Fibroblast of lung (primary cell): ENCODE data around the gene OR2T1. TPM values are rescaled to one million over a fixed set of nuclear protein-coding genes. Genes with fewer than 3 reads are reported as not detected.
"Not testable (repeated sequence)": the region's sequence is repeated elsewhere in the genome, so short reads cannot be mapped to it uniquely, and the experiment has no call there.

Experiments
- DNase-seq, 2 donors: peaks; one replicate each; pipeline versions ENCODE4 v3.0.0 to v3.0.0-alpha.2; 2010; ENCODE audit warnings: low read depth in 2 of 2
- H2AFZ ChIP-seq: 2 replicates; pipeline ENCODE4 v1.5.1; 2012; ENCODE audit warnings: low read length, control low read depth, inconsistent platforms
- H3K27ac ChIP-seq: 2 replicates; pipeline ENCODE4 v1.5.1; 2011; ENCODE audit warnings: low read length, control low read depth; ENCODE audit not compliant: insufficient read depth
- H3K27me3 ChIP-seq: 2 replicates; pipeline ENCODE4 v1.5.1; 2011; ENCODE audit warnings: mild to moderate bottlenecking, low read length; ENCODE audit not compliant: control insufficient read depth, insufficient read depth
- H3K36me3 ChIP-seq: 2 replicates; pipeline ENCODE4 v1.5.1; 2011; ENCODE audit warnings: low read length; ENCODE audit not compliant: control insufficient read depth, insufficient read depth
- H3K4me1 ChIP-seq: 2 replicates; pipeline ENCODE4 v1.5.1; 2011; ENCODE audit warnings: low read length; ENCODE audit not compliant: control insufficient read depth, insufficient read depth; ENCODE audit errors: extremely low read depth
- H3K4me2 ChIP-seq: 2 replicates; pipeline ENCODE4 v1.5.1; 2011; ENCODE audit warnings: low read length, control low read depth; ENCODE audit not compliant: insufficient read depth; ENCODE audit errors: extremely low read depth
- H3K4me3 ChIP-seq, 4 experiments: fragments of 200-600 bp in 1 of 4; sonication (generic) in 1 of 4; replicated peaks in 1 of 4; 2 replicates each; pipeline ENCODE4 v1.5.1; 2011 to 2016; ENCODE audit warnings: low read length in 4 of 4, low read depth in 3 of 4, mild to moderate bottlenecking in 3 of 4, control low read depth in 2 of 4, inconsistent platforms in 1 of 4, mixed read lengths in 1 of 4; ENCODE audit not compliant: insufficient read depth in 1 of 4; ENCODE audit errors: control extremely low read depth in 1 of 4
- H3K79me2 ChIP-seq: 2 replicates; pipeline ENCODE4 v1.5.1; 2012; ENCODE audit warnings: mild to moderate bottlenecking, low read length, inconsistent platforms; ENCODE audit not compliant: control insufficient read depth, insufficient read depth
- H3K9ac ChIP-seq: 2 replicates; pipeline ENCODE4 v1.5.1; 2011; ENCODE audit warnings: mild to moderate bottlenecking, low read length, control low read depth; ENCODE audit not compliant: insufficient read depth
- H3K9me3 ChIP-seq: 2 replicates; pipeline ENCODE4 v1.5.1; 2012; ENCODE audit warnings: low read depth, low read length; ENCODE audit not compliant: control insufficient read depth, insufficient read depth
- H4K20me1 ChIP-seq: 2 replicates; pipeline ENCODE4 v1.5.1; 2011; ENCODE audit warnings: low read length; ENCODE audit not compliant: control insufficient read depth, insufficient read depth; ENCODE audit errors: extremely low read depth
- polyA plus RNA-seq, 2 donors: library from polyadenylated mRNA; depleted of rRNA in 1 of 2; stranded (reverse) in 1 of 2; unstranded in 1 of 2; fragments of >200 nt; gene quantifications; 2 replicates each; pipeline ENCODE4 v1.2.1, GENCODE V29; 2011 to 2012; ENCODE audit warnings: missing spikeins in 1 of 2
- total RNA-seq: library from RNA; depleted of rRNA; stranded (reverse); fragments of >200 nt; gene quantifications from 2 replicates; pipeline ENCODE4 v1.2.1, GENCODE V29; 2014

The OR2T1 gene
- total and polyA plus RNA-seq, 2 donors (not counting 1 experiment from before 2014, with no cell fraction given): not detected

GRCh38 chr1:248448409-248449074, 45.7 kb downstream of the OR2T1 start:
- H4K20me1 ChIP-seq, H3K79me2 ChIP-seq, H2AFZ ChIP-seq, H3K27me3 ChIP-seq, H3K9me3 ChIP-seq, H3K4me2 ChIP-seq, H3K9ac ChIP-seq, H3K36me3 ChIP-seq, H3K27ac ChIP-seq, H3K4me1 ChIP-seq, H3K4me3 ChIP-seq, DNase-seq: not testable (repeated sequence)

- H3K9ac ChIP-seq, H3K36me3 ChIP-seq, H4K20me1 ChIP-seq, H3K27me3 ChIP-seq, H3K4me3 ChIP-seq, H3K27ac ChIP-seq, H3K4me2 ChIP-seq, H3K79me2 ChIP-seq, DNase-seq, H3K4me1 ChIP-seq, H3K9me3 ChIP-seq, H2AFZ ChIP-seq: not testable (repeated sequence)
Observed at GRCh38 chr1:248449821-248450465, 47.1 kb downstream of the OR2T1 start.

GRCh38 chr1:248450466-248451145, 47.8 kb downstream of the OR2T1 start:
- H3K9ac ChIP-seq: not testable (repeated sequence)

GRCh38 chr1:248453619-248454018, 50.8 kb downstream of the OR2T1 start:
- H3K9ac ChIP-seq, H3K9me3 ChIP-seq, H4K20me1 ChIP-seq, H3K27ac ChIP-seq, H3K36me3 ChIP-seq, H3K4me1 ChIP-seq, H2AFZ ChIP-seq, H3K4me2 ChIP-seq, DNase-seq, H3K79me2 ChIP-seq, H3K27me3 ChIP-seq, H3K4me3 ChIP-seq: not testable (repeated sequence)

More at GRCh38 chr1:248450466-248451145, 47.8 kb downstream of the OR2T1 start:
- DNase-seq, H3K79me2 ChIP-seq, H3K4me1 ChIP-seq, H3K4me2 ChIP-seq, H3K27me3 ChIP-seq, H3K36me3 ChIP-seq, H3K27ac ChIP-seq, H4K20me1 ChIP-seq, H3K9me3 ChIP-seq, H3K4me3 ChIP-seq, H2AFZ ChIP-seq: not testable (repeated sequence)

GRCh38 chr1:248455045-248455444, 52.2 kb downstream of the OR2T1 start:
- H3K79me2 ChIP-seq, H3K9ac ChIP-seq, H3K4me1 ChIP-seq, H2AFZ ChIP-seq, H3K27ac ChIP-seq, H3K4me3 ChIP-seq, H3K4me2 ChIP-seq, H3K9me3 ChIP-seq, H3K27me3 ChIP-seq, H3K36me3 ChIP-seq, H4K20me1 ChIP-seq, DNase-seq: not testable (repeated sequence)

- not testable (repeated sequence) for H3K36me3 ChIP-seq
Observed at GRCh38 chr1:248456635-248457034, 53.8 kb downstream of the OR2T1 start.

More at GRCh38 chr1:248456635-248457034, 53.8 kb downstream of the OR2T1 start:
- DNase-seq, H3K9ac ChIP-seq, H4K20me1 ChIP-seq, H3K4me3 ChIP-seq, H3K27ac ChIP-seq, H3K4me1 ChIP-seq, H2AFZ ChIP-seq, H3K79me2 ChIP-seq, H3K9me3 ChIP-seq, H3K4me2 ChIP-seq, H3K27me3 ChIP-seq: not testable (repeated sequence)
